Keratinocyte (primary cell): ENCODE results near the gene MYO7B. TPM values are rescaled to one million over a fixed set of nuclear protein-coding genes. Genes with fewer than 3 reads are reported as not detected.

Experiments
- DNase-seq: peaks from one replicate; pipeline ENCODE4 v3.0.0-alpha.2; 2011; ENCODE audit warnings: low read depth, missing footprints, low spot score
- FAIRE-seq: peaks from 2 replicates; lab custom pipeline; 2011; peaks lifted over from hg19 to GRCh38; lab: Jason Lieb, UNC
- H2AFZ ChIP-seq: 2 replicates; pipeline ENCODE4 v1.6.0; 2012; ENCODE audit warnings: low read length, control low read depth, inconsistent platforms; ENCODE audit not compliant: control insufficient read depth
- H3K27ac ChIP-seq: 2 replicates; pipeline ENCODE4 v1.5.1; 2011; ENCODE audit warnings: low read length; ENCODE audit not compliant: control insufficient read depth, insufficient read depth
- H3K27me3 ChIP-seq: 3 replicates; pipeline ENCODE4 v1.6.0; 2011; ENCODE audit warnings: low read length; ENCODE audit not compliant: control insufficient read depth, insufficient read depth; ENCODE audit errors: extremely low read depth
- H3K36me3 ChIP-seq, 2 experiments: 2 replicates in 1 of 2; 3 replicates in 1 of 2; pipeline ENCODE4 v1.5.1; 2011; ENCODE audit warnings: low read length in 2 of 2, mild to moderate bottlenecking in 1 of 2; ENCODE audit not compliant: control insufficient read depth in 2 of 2, insufficient read depth in 2 of 2; ENCODE audit errors: extremely low read depth in 1 of 2
- H3K4me1 ChIP-seq: 3 replicates; pipeline ENCODE4 v1.5.1; 2011; ENCODE audit warnings: low read length; ENCODE audit not compliant: control insufficient read depth, insufficient read depth; ENCODE audit errors: extremely low read depth
- H3K4me2 ChIP-seq: 3 replicates; pipeline ENCODE4 v1.6.0; 2011; ENCODE audit warnings: low read depth, low read length; ENCODE audit not compliant: control insufficient read depth, insufficient read depth; ENCODE audit errors: extremely low read depth
- H3K4me3 ChIP-seq, 3 experiments: fragments of 200-600 bp in 1 of 3; sonication (generic) in 1 of 3; 2 replicates in 2 of 3; 3 replicates in 1 of 3; pipeline ENCODE4 v1.5.1; 2011 to 2016; ENCODE audit warnings: low read length in 3 of 3, mild to moderate bottlenecking in 3 of 3, control low read depth in 2 of 3, inconsistent platforms in 1 of 3, low read depth in 1 of 3, mixed read lengths in 1 of 3, mixed run types in 1 of 3, moderate library complexity in 1 of 3; ENCODE audit not compliant: control insufficient read depth in 2 of 3, insufficient read depth in 2 of 3; ENCODE audit errors: extremely low read depth in 1 of 3
- H3K79me2 ChIP-seq: 2 replicates; pipeline ENCODE4 v1.6.0; 2012; ENCODE audit warnings: low read length; ENCODE audit not compliant: control insufficient read depth, insufficient read depth
- H3K9ac ChIP-seq: 3 replicates; pipeline ENCODE4 v1.6.0; 2011; ENCODE audit warnings: low read length; ENCODE audit not compliant: control insufficient read depth, insufficient read depth; ENCODE audit errors: extremely low read depth
- H3K9me1 ChIP-seq: 3 replicates; pipeline ENCODE4 v1.6.0; 2011; ENCODE audit warnings: low read length; ENCODE audit not compliant: control insufficient read depth, insufficient read depth; ENCODE audit errors: extremely low read depth
- H3K9me3 ChIP-seq: 2 replicates; pipeline ENCODE4 v1.5.1; 2012; ENCODE audit warnings: low read depth, low read length; ENCODE audit not compliant: control insufficient read depth
- H4K20me1 ChIP-seq: 3 replicates; pipeline ENCODE4 v1.6.0; 2011; ENCODE audit warnings: low read length; ENCODE audit not compliant: control insufficient read depth, insufficient read depth; ENCODE audit errors: extremely low read depth
- CTCF ChIP-seq, 3 experiments: IDR thresholded peaks in 1 of 3; conservative IDR thresholded peaks in 1 of 3; optimal IDR thresholded peaks in 1 of 3; 2 replicates in 2 of 3; 3 replicates in 1 of 3; pipeline versions ENCODE3 to v1.5.1; 2011; ENCODE audit warnings: low read length in 3 of 3, mild to moderate bottlenecking in 3 of 3, moderate library complexity in 2 of 3, control low read depth in 1 of 3, inconsistent platforms in 1 of 3; ENCODE audit not compliant: insufficient read depth in 2 of 3; ENCODE audit errors: extremely low read depth in 1 of 3
- EZH2 ChIP-seq: IDR thresholded peaks from one replicate; pipeline ENCODE4 v1.6.1; 2012; ENCODE audit warnings: inconsistent platforms, mild to moderate bottlenecking, low read length, moderate library complexity
- dilution Hi-C: fragments of 300-500 bp; cut with MboI; formaldehyde crosslinking; loops from one replicate; pipeline ENCODE4 v1.7.0; 2020; ENCODE audit warnings: low sequenced_read_pairs; ENCODE audit not compliant: extremely low pct_ligation_motif_present
- polyA plus RNA-seq, 5 experiments: library from polyadenylated mRNA; depleted of rRNA in 3 of 5; stranded (reverse) in 3 of 5; stranded (forward) in 1 of 5; unstranded in 1 of 5; fragments of >200 nt; gene quantifications; 1 replicate in 1 of 5; 2 replicates in 3 of 5; 3 replicates in 1 of 5; pipeline versions ENCODE4 v1.2.1 to v1.2.3, GENCODE V29; 2011 to 2012; ENCODE audit warnings: missing spikeins in 2 of 5, low read depth in 1 of 5, low replicate concordance in 1 of 5

Gene MYO7B
- polyA plus RNA-seq, 1 donor (not counting 4 experiments of a cell fraction or from before 2014, with no cell fraction given): not detected

- no peaks in the 10 kb centered on the region for H4K20me1 ChIP-seq
- H3K4me2 ChIP-seq: no peak overlapping the region
- H2AFZ ChIP-seq: no peak overlapping the region
- H3K27me3 ChIP-seq: no peaks in the 10 kb centered on the region
- H3K36me3 ChIP-seq: no peaks in the 10 kb centered on the region
- no peak overlapping the region for H3K9ac ChIP-seq
- H3K9me1 ChIP-seq: no peaks in the 10 kb centered on the region
- H3K4me3 ChIP-seq: no peak overlapping the region
- dilution Hi-C loops: no loop called here
- no peak for FAIRE-seq
- no peak for DNase-seq
- H3K9me3 ChIP-seq: no peaks in the 10 kb centered on the region
- no peaks in the 10 kb centered on the region for H3K79me2 ChIP-seq
- TF ChIP-seq CTCF (optimal IDR thresholded peaks at IDR 0.05 in 1 of 3, IDR thresholded peaks at IDR 0.05 in 1 of 3, conservative IDR thresholded peaks at IDR 0.05 in 1 of 3; ENCODE audit: extremely low read depth in 1 of 3, insufficient read depth in 2 of 3, low read length in 3 of 3) (no peak), EZH2 (no peak)
- no peaks in the 10 kb centered on the region for H3K4me1 ChIP-seq
- no peak overlapping the region for H3K27ac ChIP-seq
These were observed 118.1 kb downstream of the MYO7B start for GRCh38 chr2:127653421-127654083.

- Histone ChIP-seq H3K9ac (no peak overlapping the region), H4K20me1 (no peaks in the 10 kb centered on the region), H3K9me3 (no peaks in the 10 kb centered on the region), H3K4me3 (no peak overlapping the region), H3K27me3 (no peaks in the 10 kb centered on the region), H3K4me1 (no peaks in the 10 kb centered on the region), H2AFZ (no peak overlapping the region), H3K79me2 (no peaks in the 10 kb centered on the region), H3K4me2 (no peak overlapping the region), H3K9me1 (no peaks in the 10 kb centered on the region), H3K27ac (no peak overlapping the region), H3K36me3 (no peaks in the 10 kb centered on the region)
- no peak for DNase-seq
- TF ChIP-seq EZH2 (no peak), CTCF (optimal IDR thresholded peaks at IDR 0.05 in 1 of 3, IDR thresholded peaks at IDR 0.05 in 1 of 3, conservative IDR thresholded peaks at IDR 0.05 in 1 of 3; ENCODE audit: extremely low read depth in 1 of 3, insufficient read depth in 2 of 3, low read length in 3 of 3) (no peak)
- no peak for FAIRE-seq
- dilution Hi-C loops: no loop called here
These were observed 118.8 kb downstream of the MYO7B start for GRCh38 chr2:127654084-127654837.
